Panc1 (cell line): ENCODE data around the gene SLPI.

Source experiments
- POLR2AphosphoS5 ChIP-seq: IDR thresholded peaks from 2 replicates; pipeline ENCODE4 v1.6.1; 2012; ENCODE audit warnings: mild to moderate bottlenecking, low read depth, low read length, moderate library complexity
- TCF7L2 ChIP-seq: IDR thresholded peaks from 2 replicates; pipeline ENCODE4 v1.6.1; 2011; ENCODE audit warnings: mild to moderate bottlenecking, low read depth, low read length, inconsistent platforms
- TF ChIP-seq, protein P1 (sequence below): fragments of 450-650 bp; IDR thresholded peaks from 2 replicates; pipeline ENCODE4 v1.5.1; 2017; ENCODE audit warnings: mild to moderate bottlenecking
- TF ChIP-seq, protein P2 (sequence below), 2 experiments: IDR thresholded peaks; 2 replicates each; pipeline ENCODE4 v1.6.1; 2011 to 2012; ENCODE audit warnings: low read depth in 2 of 2, control low read depth in 1 of 2, low read length in 1 of 2, mild to moderate bottlenecking in 1 of 2, moderate library complexity in 1 of 2; ENCODE audit not compliant: insufficient read depth in 1 of 2

DNA sequence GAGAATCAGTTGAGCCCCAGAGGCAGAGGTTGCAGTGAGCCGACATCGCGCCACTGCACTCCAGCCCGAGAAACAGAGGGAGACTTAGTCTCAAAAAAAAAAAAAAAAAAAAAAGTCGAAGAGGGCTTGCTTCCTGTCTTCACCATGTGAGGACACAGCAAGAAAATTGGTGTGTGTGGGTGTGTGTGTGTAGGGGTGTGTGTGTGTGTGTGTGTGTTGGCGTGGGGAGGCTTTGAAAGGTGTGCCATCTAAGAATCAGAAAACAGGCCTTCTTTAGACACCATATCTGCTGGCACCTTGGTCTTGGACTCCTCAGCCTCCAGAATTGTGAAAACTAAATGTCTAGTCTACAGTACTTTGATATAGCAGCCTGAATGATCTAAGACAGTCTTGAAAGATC is 45.4 kb upstream of the SLPI start:
- TF ChIP-seq, protein P1, sequence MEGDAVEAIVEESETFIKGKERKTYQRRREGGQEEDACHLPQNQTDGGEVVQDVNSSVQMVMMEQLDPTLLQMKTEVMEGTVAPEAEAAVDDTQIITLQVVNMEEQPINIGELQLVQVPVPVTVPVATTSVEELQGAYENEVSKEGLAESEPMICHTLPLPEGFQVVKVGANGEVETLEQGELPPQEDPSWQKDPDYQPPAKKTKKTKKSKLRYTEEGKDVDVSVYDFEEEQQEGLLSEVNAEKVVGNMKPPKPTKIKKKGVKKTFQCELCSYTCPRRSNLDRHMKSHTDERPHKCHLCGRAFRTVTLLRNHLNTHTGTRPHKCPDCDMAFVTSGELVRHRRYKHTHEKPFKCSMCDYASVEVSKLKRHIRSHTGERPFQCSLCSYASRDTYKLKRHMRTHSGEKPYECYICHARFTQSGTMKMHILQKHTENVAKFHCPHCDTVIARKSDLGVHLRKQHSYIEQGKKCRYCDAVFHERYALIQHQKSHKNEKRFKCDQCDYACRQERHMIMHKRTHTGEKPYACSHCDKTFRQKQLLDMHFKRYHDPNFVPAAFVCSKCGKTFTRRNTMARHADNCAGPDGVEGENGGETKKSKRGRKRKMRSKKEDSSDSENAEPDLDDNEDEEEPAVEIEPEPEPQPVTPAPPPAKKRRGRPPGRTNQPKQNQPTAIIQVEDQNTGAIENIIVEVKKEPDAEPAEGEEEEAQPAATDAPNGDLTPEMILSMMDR = no peak
- no peak for TF ChIP-seq POLR2AphosphoS5
- TF ChIP-seq, protein P2, sequence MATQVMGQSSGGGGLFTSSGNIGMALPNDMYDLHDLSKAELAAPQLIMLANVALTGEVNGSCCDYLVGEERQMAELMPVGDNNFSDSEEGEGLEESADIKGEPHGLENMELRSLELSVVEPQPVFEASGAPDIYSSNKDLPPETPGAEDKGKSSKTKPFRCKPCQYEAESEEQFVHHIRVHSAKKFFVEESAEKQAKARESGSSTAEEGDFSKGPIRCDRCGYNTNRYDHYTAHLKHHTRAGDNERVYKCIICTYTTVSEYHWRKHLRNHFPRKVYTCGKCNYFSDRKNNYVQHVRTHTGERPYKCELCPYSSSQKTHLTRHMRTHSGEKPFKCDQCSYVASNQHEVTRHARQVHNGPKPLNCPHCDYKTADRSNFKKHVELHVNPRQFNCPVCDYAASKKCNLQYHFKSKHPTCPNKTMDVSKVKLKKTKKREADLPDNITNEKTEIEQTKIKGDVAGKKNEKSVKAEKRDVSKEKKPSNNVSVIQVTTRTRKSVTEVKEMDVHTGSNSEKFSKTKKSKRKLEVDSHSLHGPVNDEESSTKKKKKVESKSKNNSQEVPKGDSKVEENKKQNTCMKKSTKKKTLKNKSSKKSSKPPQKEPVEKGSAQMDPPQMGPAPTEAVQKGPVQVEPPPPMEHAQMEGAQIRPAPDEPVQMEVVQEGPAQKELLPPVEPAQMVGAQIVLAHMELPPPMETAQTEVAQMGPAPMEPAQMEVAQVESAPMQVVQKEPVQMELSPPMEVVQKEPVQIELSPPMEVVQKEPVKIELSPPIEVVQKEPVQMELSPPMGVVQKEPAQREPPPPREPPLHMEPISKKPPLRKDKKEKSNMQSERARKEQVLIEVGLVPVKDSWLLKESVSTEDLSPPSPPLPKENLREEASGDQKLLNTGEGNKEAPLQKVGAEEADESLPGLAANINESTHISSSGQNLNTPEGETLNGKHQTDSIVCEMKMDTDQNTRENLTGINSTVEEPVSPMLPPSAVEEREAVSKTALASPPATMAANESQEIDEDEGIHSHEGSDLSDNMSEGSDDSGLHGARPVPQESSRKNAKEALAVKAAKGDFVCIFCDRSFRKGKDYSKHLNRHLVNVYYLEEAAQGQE (IDR thresholded peaks at IDR 0.05; ENCODE audit: insufficient read depth in 1 of 2, low read depth in 2 of 2, low read length in 1 of 2) = no peak
- TF ChIP-seq TCF7L2 = no peak
